Measurements from ENCODE around the gene DIPK1B.

Gene DIPK1B

DNA sequence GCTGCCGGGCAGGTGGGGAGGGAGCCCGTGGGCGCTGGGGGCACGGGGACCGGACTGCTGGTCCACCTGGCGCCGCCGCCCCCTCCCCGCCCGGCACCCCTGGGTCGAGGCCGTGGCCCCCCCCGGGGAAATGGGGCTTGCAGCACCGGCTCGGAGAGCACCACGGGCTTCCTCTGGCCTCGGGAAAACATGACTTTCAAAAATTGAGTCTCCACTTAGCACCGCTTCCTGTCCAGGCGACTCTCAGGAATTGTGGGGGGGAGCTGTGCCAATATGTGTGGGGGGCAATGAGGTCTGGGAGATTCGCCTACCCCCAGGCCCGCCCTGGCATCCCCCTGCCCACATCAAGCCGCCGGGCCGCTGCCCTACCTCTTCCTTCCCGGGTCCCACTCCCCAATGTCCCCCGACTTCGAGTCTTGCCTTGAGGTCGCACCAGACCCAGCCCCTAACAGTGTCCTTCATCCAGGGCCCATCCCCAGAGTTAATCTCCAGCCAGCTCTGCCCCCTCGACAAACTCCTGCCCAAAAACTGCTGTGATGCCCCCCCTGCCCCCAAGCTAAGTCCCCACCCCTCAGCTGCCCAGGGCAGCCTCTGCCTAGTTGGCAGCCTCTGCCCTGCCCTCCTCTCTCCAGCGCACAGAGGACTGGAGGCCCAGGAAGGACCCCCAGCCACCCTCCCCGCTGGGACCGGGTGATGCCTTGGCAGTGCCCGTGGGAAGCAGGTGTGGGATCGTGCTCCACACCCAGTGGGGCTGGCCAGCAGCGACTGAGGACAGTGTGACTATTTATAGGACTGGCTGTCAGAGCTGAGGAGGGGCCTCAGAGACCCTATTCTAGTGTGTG, 45.8 kb upstream of the DIPK1B start:
- FAIRE-seq (no peak), DNase-seq (ENCODE audit: insufficient read length, low spot score) (no peak)
- TF ChIP-seq, protein P1, sequence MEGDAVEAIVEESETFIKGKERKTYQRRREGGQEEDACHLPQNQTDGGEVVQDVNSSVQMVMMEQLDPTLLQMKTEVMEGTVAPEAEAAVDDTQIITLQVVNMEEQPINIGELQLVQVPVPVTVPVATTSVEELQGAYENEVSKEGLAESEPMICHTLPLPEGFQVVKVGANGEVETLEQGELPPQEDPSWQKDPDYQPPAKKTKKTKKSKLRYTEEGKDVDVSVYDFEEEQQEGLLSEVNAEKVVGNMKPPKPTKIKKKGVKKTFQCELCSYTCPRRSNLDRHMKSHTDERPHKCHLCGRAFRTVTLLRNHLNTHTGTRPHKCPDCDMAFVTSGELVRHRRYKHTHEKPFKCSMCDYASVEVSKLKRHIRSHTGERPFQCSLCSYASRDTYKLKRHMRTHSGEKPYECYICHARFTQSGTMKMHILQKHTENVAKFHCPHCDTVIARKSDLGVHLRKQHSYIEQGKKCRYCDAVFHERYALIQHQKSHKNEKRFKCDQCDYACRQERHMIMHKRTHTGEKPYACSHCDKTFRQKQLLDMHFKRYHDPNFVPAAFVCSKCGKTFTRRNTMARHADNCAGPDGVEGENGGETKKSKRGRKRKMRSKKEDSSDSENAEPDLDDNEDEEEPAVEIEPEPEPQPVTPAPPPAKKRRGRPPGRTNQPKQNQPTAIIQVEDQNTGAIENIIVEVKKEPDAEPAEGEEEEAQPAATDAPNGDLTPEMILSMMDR (IDR thresholded peaks at IDR 0.05; ENCODE audit: insufficient read depth, missing control alignments) = no peak

DNA sequence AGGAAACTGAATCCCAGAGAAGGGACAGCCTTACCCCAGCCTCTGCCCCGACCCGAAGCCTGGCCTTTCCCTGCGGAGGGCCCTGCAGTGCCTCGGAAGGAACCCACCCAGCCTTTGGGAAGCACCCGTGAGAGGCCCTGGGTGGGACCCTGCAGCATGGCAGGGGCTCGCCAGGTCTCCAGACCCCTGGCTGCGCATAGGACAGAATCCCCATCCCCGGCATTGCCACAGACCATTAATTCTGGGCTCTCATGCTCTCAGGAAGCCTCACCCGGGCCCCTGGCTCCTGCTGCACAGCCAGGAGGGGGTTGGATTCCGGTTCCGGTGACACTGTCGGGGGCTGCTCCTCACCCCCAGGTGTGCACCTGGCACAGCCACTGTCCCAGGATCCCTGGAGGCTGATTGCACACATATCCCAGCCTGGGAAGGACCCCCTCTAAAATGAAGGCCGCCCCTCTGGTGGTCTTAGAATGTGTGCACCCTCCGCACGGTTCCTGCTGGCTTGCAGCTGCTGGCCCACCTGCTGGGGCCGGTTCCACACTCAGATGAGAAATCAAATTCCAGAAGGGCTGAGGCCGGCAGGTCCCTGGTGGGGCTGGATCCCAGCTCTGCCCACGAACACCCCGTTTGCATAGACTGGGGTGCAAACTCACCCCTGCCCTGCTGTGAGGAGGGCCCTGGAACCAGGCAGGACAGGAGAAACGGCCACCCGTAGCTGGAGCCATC, 45.0 kb upstream of the DIPK1B start:
- TF ChIP-seq, protein P1 (IDR thresholded peaks at IDR 0.05; ENCODE audit: insufficient read depth, missing control alignments) = no peak
- no peak for FAIRE-seq
- DNase-seq (ENCODE audit: insufficient read length, low spot score) = no peak

GRCh38 chr9:136667940-136668760, 44.2 kb upstream of the DIPK1B start:
- no peak for DNase-seq (ENCODE audit: insufficient read length, low spot score)
- no peak for FAIRE-seq
- TF ChIP-seq, protein P1 (IDR thresholded peaks at IDR 0.05; ENCODE audit: insufficient read depth, missing control alignments) = no peak

GRCh38 chr9:136668983-136669790, 43.2 kb upstream of the DIPK1B start:
- no peak for FAIRE-seq
- no peak for DNase-seq (ENCODE audit: insufficient read length, low spot score)
- TF ChIP-seq, protein P1 (IDR thresholded peaks at IDR 0.05; ENCODE audit: insufficient read depth, missing control alignments) = no peak

DNA sequence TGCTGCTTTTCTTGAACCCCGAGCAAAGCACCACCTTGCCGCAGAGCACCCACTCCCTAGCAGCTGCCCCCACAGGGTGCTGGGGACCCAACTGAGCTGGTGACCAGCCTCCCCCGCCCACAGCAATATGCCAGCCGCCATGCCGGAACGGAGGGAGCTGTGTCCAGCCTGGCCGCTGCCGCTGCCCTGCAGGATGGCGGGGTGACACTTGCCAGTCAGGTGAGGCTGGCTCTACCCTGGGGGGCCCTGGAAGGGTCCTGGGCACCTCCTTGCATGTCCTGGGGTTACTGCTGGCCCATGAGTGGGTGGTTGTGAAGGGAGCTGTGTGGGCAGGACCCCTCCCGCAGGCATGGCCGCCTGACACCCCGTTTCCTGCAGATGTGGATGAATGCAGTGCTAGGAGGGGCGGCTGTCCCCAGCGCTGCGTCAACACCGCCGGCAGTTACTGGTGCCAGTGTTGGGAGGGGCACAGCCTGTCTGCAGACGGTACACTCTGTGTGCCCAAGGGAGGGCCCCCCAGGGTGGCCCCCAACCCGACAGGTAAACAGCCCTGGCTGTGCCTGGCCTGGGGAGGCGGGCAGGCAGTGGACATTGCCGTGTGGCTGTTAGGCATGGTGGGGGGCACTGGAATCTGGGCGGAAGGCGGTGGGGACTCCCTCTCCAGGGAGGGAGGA, 42.4 kb upstream of the DIPK1B start:
- FAIRE-seq (no peak), DNase-seq (ENCODE audit: insufficient read length, low spot score) (no peak)
- TF ChIP-seq, protein P1 (IDR thresholded peaks at IDR 0.05; ENCODE audit: insufficient read depth, missing control alignments) = no peak

Data from D721Med (cell line).